RWPE2 (cell line): ENCODE results near the gene NLGN4Y.

Source experiments
- ATAC-seq: fragments of 200-7000 bp; cut with Tn5 transposase; 3 replicates; pipeline ENCODE4 v1.9.1; 2021; ENCODE audit warnings: low read depth
- DNase-seq: peaks from one replicate; pipeline ENCODE4 v3.0.0-alpha.2; 2020; ENCODE audit warnings: low spot score
- H3K27ac ChIP-seq: fragments of 450-650 bp; 2 replicates; pipeline ENCODE4 v1.5.1; 2017; ENCODE audit warnings: mild to moderate bottlenecking; ENCODE audit not compliant: poor library complexity, severe bottlenecking
- H3K27me3 ChIP-seq: fragments of 250-450 bp; sonication (Bioruptor Pico); 2 replicates; pipeline ENCODE4 v1.5.1; 2021; ENCODE audit warnings: mild to moderate bottlenecking, moderate library complexity; ENCODE audit not compliant: insufficient read depth, poor library complexity, severe bottlenecking
- H3K36me3 ChIP-seq: fragments of 250-450 bp; sonication (Bioruptor Pico); 2 replicates; pipeline ENCODE4 v1.5.1; 2020; ENCODE audit warnings: low read depth, mild to moderate bottlenecking, moderate library complexity
- H3K4me1 ChIP-seq: fragments of 250-450 bp; sonication (Bioruptor Pico); 2 replicates; pipeline ENCODE4 v1.5.1; 2021; ENCODE audit warnings: mild to moderate bottlenecking, moderate library complexity; ENCODE audit not compliant: insufficient read depth, poor library complexity, severe bottlenecking
- H3K4me3 ChIP-seq: fragments of 250-450 bp; sonication (Bioruptor Pico); 2 replicates; pipeline ENCODE4 v1.5.1; 2021; ENCODE audit warnings: mild to moderate bottlenecking, moderate library complexity; ENCODE audit not compliant: severe bottlenecking
- H3K9me3 ChIP-seq: fragments of 250-450 bp; sonication (Bioruptor Pico); 2 replicates; pipeline ENCODE4 v1.5.1; 2021; ENCODE audit warnings: mild to moderate bottlenecking, moderate library complexity; ENCODE audit not compliant: severe bottlenecking
- CTCF ChIP-seq: fragments of 450-650 bp; IDR thresholded peaks from one replicate; pipeline ENCODE4 v1.5.1; 2017; ENCODE audit warnings: mild to moderate bottlenecking, moderate library complexity; ENCODE audit not compliant: poor library complexity, severe bottlenecking

Gene NLGN4Y

DNA sequence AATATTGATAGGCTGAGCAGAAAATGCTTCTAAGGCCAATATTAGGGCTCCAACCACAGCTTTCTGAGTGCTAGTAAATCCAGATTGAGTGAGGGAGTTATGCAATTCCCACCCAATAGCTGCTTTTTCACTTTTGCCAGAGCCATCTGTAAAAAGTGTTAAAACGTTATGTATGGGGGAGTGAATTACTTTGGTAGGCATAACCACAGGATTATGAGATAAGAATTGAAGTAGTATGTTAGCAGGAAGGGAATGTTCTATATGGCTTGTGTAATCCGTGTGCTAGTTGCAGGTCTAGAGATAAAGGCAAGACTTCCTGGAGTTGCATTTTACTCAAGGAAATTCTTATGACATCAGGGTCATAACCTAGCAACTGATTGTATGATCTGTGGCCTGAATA is 347.6 kb downstream of the NLGN4Y start:
- Histone ChIP-seq H3K27ac (no peak overlapping the region), H3K4me1 (no peaks in the 10 kb centered on the region), H3K4me3 (no peak overlapping the region), H3K36me3 (no peaks in the 10 kb centered on the region), H3K9me3 (no peaks in the 10 kb centered on the region), H3K27me3 (no peaks in the 10 kb centered on the region)
- DNase-seq: no peak
- ATAC-seq: no peak
- TF ChIP-seq CTCF: no peak
